ENCODE measurements around the gene ORAI2.
A peak's percentile ranks its signal among the peaks of the same experiment; 100 is the strongest.

ORAI2 gene

GRCh38 chr7:102425639-102426267 lies 7.6 kb upstream of the ORAI2 start:
- peaks cover 53% of the 10 kb centered on the region for H3K4me1 ChIP-seq (ENCODE audit: control insufficient read depth, insufficient read depth, low read length, poor library complexity, severe bottlenecking)
- H3K27me3 ChIP-seq (replicated peaks; ENCODE audit: control insufficient read depth, insufficient read depth, low read length, poor library complexity, severe bottlenecking), result no peaks in the 10 kb centered on the region
- H3K9me3 ChIP-seq (ENCODE audit: control insufficient read depth, low read length), result no peaks in the 10 kb centered on the region
- peak; percentile 81 to 85 (median 82) for DNase-seq
- H3K4me3 ChIP-seq (ENCODE audit: insufficient read depth, low read depth, low read length, poor library complexity, severe bottlenecking), result peak overlapping the region; percentile 41
- H3K27ac ChIP-seq (ENCODE audit: insufficient read depth, low read length, poor library complexity, severe bottlenecking), result peak overlapping the region; percentile 98
- H3K36me3 ChIP-seq (ENCODE audit: control insufficient read depth, insufficient read depth, low read length), result no peaks in the 10 kb centered on the region

GRCh38 chr7:102426268-102427018 lies 6.9 kb upstream of the ORAI2 start:
- H3K9me3 ChIP-seq (ENCODE audit: control insufficient read depth, low read length), result no peaks in the 10 kb centered on the region
- DNase-seq, result peak; percentile 53 to 62 (median 55)
- peak overlapping the region; percentile 41 for H3K4me3 ChIP-seq (ENCODE audit: insufficient read depth, low read depth, low read length, poor library complexity, severe bottlenecking)
- H3K27me3 ChIP-seq (replicated peaks; ENCODE audit: control insufficient read depth, insufficient read depth, low read length, poor library complexity, severe bottlenecking), result no peaks in the 10 kb centered on the region
- H3K4me1 ChIP-seq (ENCODE audit: control insufficient read depth, insufficient read depth, low read length, poor library complexity, severe bottlenecking), result peaks cover 56% of the 10 kb centered on the region
- H3K36me3 ChIP-seq (ENCODE audit: control insufficient read depth, insufficient read depth, low read length), result no peaks in the 10 kb centered on the region
- H3K27ac ChIP-seq (ENCODE audit: insufficient read depth, low read length, poor library complexity, severe bottlenecking), result peak overlapping the region; percentile 98

GRCh38 chr7:102427019-102427405 lies 6.4 kb upstream of the ORAI2 start:
- Histone ChIP-seq H3K36me3 (ENCODE audit: control insufficient read depth, insufficient read depth, low read length) (no peaks in the 10 kb centered on the region), H3K27me3 (replicated peaks; ENCODE audit: control insufficient read depth, insufficient read depth, low read length, poor library complexity, severe bottlenecking) (no peaks in the 10 kb centered on the region), H3K9me3 (ENCODE audit: control insufficient read depth, low read length) (no peaks in the 10 kb centered on the region), H3K4me1 (ENCODE audit: control insufficient read depth, insufficient read depth, low read length, poor library complexity, severe bottlenecking) (peaks cover 62% of the 10 kb centered on the region), H3K4me3 (ENCODE audit: insufficient read depth, low read depth, low read length, poor library complexity, severe bottlenecking) (peak overlapping the region; percentile 41), H3K27ac (ENCODE audit: insufficient read depth, low read length, poor library complexity, severe bottlenecking) (peak overlapping the region; percentile 98)
- no peak for DNase-seq

GRCh38 chr7:102429141-102429899 lies 4.1 kb upstream of the ORAI2 start:
- Histone ChIP-seq H3K4me1 (ENCODE audit: control insufficient read depth, insufficient read depth, low read length, poor library complexity, severe bottlenecking) (peaks cover 81% of the 10 kb centered on the region), H3K4me3 (ENCODE audit: insufficient read depth, low read depth, low read length, poor library complexity, severe bottlenecking) (no peak overlapping the region), H3K27ac (ENCODE audit: insufficient read depth, low read length, poor library complexity, severe bottlenecking) (peak overlapping the region; percentile 37)

GRCh38 chr7:102431617-102432298 lies 1.6 kb upstream of the ORAI2 start:
- peak overlapping the region; percentile 6 for H3K4me3 ChIP-seq (ENCODE audit: insufficient read depth, low read depth, low read length, poor library complexity, severe bottlenecking)
- peaks cover 67% of the 10 kb centered on the region for H3K4me1 ChIP-seq (ENCODE audit: control insufficient read depth, insufficient read depth, low read length, poor library complexity, severe bottlenecking)
- peak; percentile 69 to 77 (median 69) for DNase-seq
- no peaks in the 10 kb centered on the region for H3K9me3 ChIP-seq (ENCODE audit: control insufficient read depth, low read length)
- H3K27me3 ChIP-seq (replicated peaks; ENCODE audit: control insufficient read depth, insufficient read depth, low read length, poor library complexity, severe bottlenecking), result no peaks in the 10 kb centered on the region
- H3K27ac ChIP-seq (ENCODE audit: insufficient read depth, low read length, poor library complexity, severe bottlenecking), result peak overlapping the region; percentile 95
- H3K36me3 ChIP-seq (ENCODE audit: control insufficient read depth, insufficient read depth, low read length), result no peaks in the 10 kb centered on the region

More at GRCh38 chr7:102429141-102429899, 4.1 kb upstream of the ORAI2 start:
- Histone ChIP-seq H3K9me3 (ENCODE audit: control insufficient read depth, low read length) (no peaks in the 10 kb centered on the region), H3K27me3 (replicated peaks; ENCODE audit: control insufficient read depth, insufficient read depth, low read length, poor library complexity, severe bottlenecking) (no peaks in the 10 kb centered on the region), H3K36me3 (ENCODE audit: control insufficient read depth, insufficient read depth, low read length) (no peaks in the 10 kb centered on the region)
- no peak for DNase-seq

GRCh38 chr7:102432442-102433218 lies 745 bp upstream of the ORAI2 start:
- H3K4me3 ChIP-seq (ENCODE audit: insufficient read depth, low read depth, low read length, poor library complexity, severe bottlenecking), result peak overlapping the region; percentile 48
- H3K9me3 ChIP-seq (ENCODE audit: control insufficient read depth, low read length), result no peaks in the 10 kb centered on the region
- H3K27ac ChIP-seq (ENCODE audit: insufficient read depth, low read length, poor library complexity, severe bottlenecking), result peak overlapping the region; percentile 95
- DNase-seq, result no peak
- H3K27me3 ChIP-seq (replicated peaks; ENCODE audit: control insufficient read depth, insufficient read depth, low read length, poor library complexity, severe bottlenecking), result no peaks in the 10 kb centered on the region
- H3K4me1 ChIP-seq (ENCODE audit: control insufficient read depth, insufficient read depth, low read length, poor library complexity, severe bottlenecking), result peaks cover 58% of the 10 kb centered on the region
- H3K36me3 ChIP-seq (ENCODE audit: control insufficient read depth, insufficient read depth, low read length), result peaks cover 1% of the 10 kb centered on the region

- Histone ChIP-seq H3K27me3 (replicated peaks; ENCODE audit: control insufficient read depth, insufficient read depth, low read length, poor library complexity, severe bottlenecking) (no peaks in the 10 kb centered on the region), H3K4me1 (ENCODE audit: control insufficient read depth, insufficient read depth, low read length, poor library complexity, severe bottlenecking) (peaks cover 48% of the 10 kb centered on the region), H3K27ac (ENCODE audit: insufficient read depth, low read length, poor library complexity, severe bottlenecking) (peak overlapping the region; percentile 95), H3K36me3 (ENCODE audit: control insufficient read depth, insufficient read depth, low read length) (peaks cover 7% of the 10 kb centered on the region), H3K4me3 (ENCODE audit: insufficient read depth, low read depth, low read length, poor library complexity, severe bottlenecking) (peak overlapping the region; percentile 88), H3K9me3 (ENCODE audit: control insufficient read depth, low read length) (no peaks in the 10 kb centered on the region)
- peak in 1 of 3 donors; percentile 25 for DNase-seq
Measured at GRCh38 chr7:102434039-102434486, 688 bp downstream of the ORAI2 start.

- no peak for DNase-seq
- Histone ChIP-seq H3K9me3 (ENCODE audit: control insufficient read depth, low read length) (no peaks in the 10 kb centered on the region), H3K27me3 (replicated peaks; ENCODE audit: control insufficient read depth, insufficient read depth, low read length, poor library complexity, severe bottlenecking) (no peaks in the 10 kb centered on the region), H3K4me3 (ENCODE audit: insufficient read depth, low read depth, low read length, poor library complexity, severe bottlenecking) (no peak overlapping the region), H3K4me1 (ENCODE audit: control insufficient read depth, insufficient read depth, low read length, poor library complexity, severe bottlenecking) (peaks cover 32% of the 10 kb centered on the region), H3K27ac (ENCODE audit: insufficient read depth, low read length, poor library complexity, severe bottlenecking) (no peak overlapping the region), H3K36me3 (ENCODE audit: control insufficient read depth, insufficient read depth, low read length) (peaks cover 15% of the 10 kb centered on the region)
Measured at GRCh38 chr7:102436118-102436517, 2.7 kb downstream of the ORAI2 start.

Measured in effector memory CD4-positive, alpha-beta T cell (primary cell).